Aorta (tissue), 5 donors: ENCODE data around the gene PIH1D2. TPM values are rescaled to one million over a fixed set of nuclear protein-coding genes. Genes with fewer than 3 reads are reported as not detected.
"Not testable (repeated sequence)": the region's sequence is repeated elsewhere in the genome, so short reads cannot be mapped to it uniquely, and the experiment has no call there.

Experiments
- ATAC-seq: fragments of 200-7000 bp; cut with Tn5 transposase; one replicate; pipeline ENCODE4 v1.9.1; 2022; ENCODE audit warnings: moderate library complexity; ENCODE audit not compliant: low FRiP score
- DNase-seq, 2 donors: peaks; one replicate each; pipeline ENCODE4 v3.0.0-alpha.2; 2020
- H3K27ac ChIP-seq, 2 donors: one replicate each; pipeline ENCODE4 v1.5.1; 2013; ENCODE audit warnings: low read length in 2 of 2, mild to moderate bottlenecking in 2 of 2, moderate library complexity in 2 of 2, control low read depth in 1 of 2, inconsistent platforms in 1 of 2, low read depth in 1 of 2
- H3K27me3 ChIP-seq, 2 donors: one replicate each; pipeline ENCODE4 v1.6.1; 2013; ENCODE audit warnings: control low read depth in 1 of 2, low read length in 1 of 2, mild to moderate bottlenecking in 1 of 2, moderate library complexity in 1 of 2; ENCODE audit not compliant: insufficient read depth in 2 of 2, control insufficient read depth in 1 of 2
- H3K36me3 ChIP-seq, 2 donors: one replicate each; pipeline ENCODE4 v1.6.1; 2013; ENCODE audit warnings: control low read depth in 1 of 2, low read length in 1 of 2, mild to moderate bottlenecking in 1 of 2; ENCODE audit not compliant: insufficient read depth in 2 of 2, control insufficient read depth in 1 of 2
- H3K4me1 ChIP-seq, 2 donors: one replicate each; pipeline ENCODE4 v1.6.1; 2013; ENCODE audit warnings: low read length in 2 of 2, control low read depth in 1 of 2, mild to moderate bottlenecking in 1 of 2, moderate library complexity in 1 of 2; ENCODE audit not compliant: insufficient read depth in 2 of 2, control insufficient read depth in 1 of 2
- H3K4me3 ChIP-seq, 2 donors: one replicate each; pipeline ENCODE4 v1.5.1; 2013; ENCODE audit warnings: low read length in 2 of 2, control low read depth in 1 of 2, mild to moderate bottlenecking in 1 of 2
- H3K9me3 ChIP-seq: one replicate; pipeline ENCODE4 v1.6.1; 2013; ENCODE audit warnings: mild to moderate bottlenecking, low read length; ENCODE audit not compliant: control insufficient read depth
- WGBS, 2 donors: extraction: QIAGEN DNeasy Blood & Tissue Kit; methylation state at CpG; one replicate each; pipeline ENCODE4 v1.1.7; 2013; 5-methylcytosine and 5-hydroxymethylcytosine counted together
- intact Hi-C, 2 donors: fragments of 100-400 bp; cut with DNase I; formaldehyde crosslinking; loops; one replicate each; pipeline versions ENCODE4 v1.14.2 to v1.15.0; 2022
- polyA plus RNA-seq, 2 donors: library from polyadenylated mRNA; stranded (reverse); fragments of 200-250 nt; gene quantifications; one replicate each; pipeline ENCODE4 v1.2.3, GENCODE V29; 2013
- total RNA-seq, 2 donors: library from RNA; stranded (reverse); fragmentation: NEBNext Ultra II Directional; extraction: Animal tissue kit (Norgen Biotek cat#: 25700); gene quantifications; one replicate each; pipeline ENCODE4 v1.2.1, GENCODE V29; 2021
- donor health status: healthy with polysubstance abuse.
- donor health status: Bipolar disorder and iron deficiency.
- donor health status: DM: no; HTN: no; CAD: no.
- donor health status: DM: no; HTN: no; CAD: no.
- donor health status: DM: yes; HTN: yes; CAD: no.

Gene PIH1D2
- total and polyA plus RNA-seq, 4 donors: 0.49 to 10.3 (median 1.2) TPM

- intact Hi-C loops: no loop called here
- WGBS, 2 donors: 97 to 98% methylated on average over 8 of the region's 8 CpGs
- ATAC-seq: no peak
Observed at GRCh38 chr11:112106070-112106469, 32.3 kb upstream of the PIH1D2 start.

GRCh38 chr11:112103446-112103845 lies 29.6 kb upstream of the PIH1D2 start:
- no peak overlapping the region for H3K4me3 ChIP-seq
- intact Hi-C loops: no loop called here
- peaks cover 0 to 2% of the 10 kb centered on the region in 2 donors for H3K36me3 ChIP-seq
- no peaks in the 10 kb centered on the region for H3K4me1 ChIP-seq
- WGBS, 2 donors: 94% methylated on average over 6 of the region's 6 CpGs
- no peaks in the 10 kb centered on the region for H3K9me3 ChIP-seq
- no peaks in the 10 kb centered on the region for H3K27me3 ChIP-seq
- H3K27ac ChIP-seq: no peak overlapping the region
- DNase-seq (no peak), ATAC-seq (no peak)

More at GRCh38 chr11:112106070-112106469, 32.3 kb upstream of the PIH1D2 start:
- DNase-seq: no peak
- no peaks in the 10 kb centered on the region for H3K9me3 ChIP-seq
- H3K36me3 ChIP-seq: peaks cover 0 to 2% of the 10 kb centered on the region in 2 donors
- H3K4me1 ChIP-seq: no peaks in the 10 kb centered on the region
- H3K27ac ChIP-seq: no peak overlapping the region
- H3K4me3 ChIP-seq: no peak overlapping the region
- no peaks in the 10 kb centered on the region for H3K27me3 ChIP-seq

DNA sequence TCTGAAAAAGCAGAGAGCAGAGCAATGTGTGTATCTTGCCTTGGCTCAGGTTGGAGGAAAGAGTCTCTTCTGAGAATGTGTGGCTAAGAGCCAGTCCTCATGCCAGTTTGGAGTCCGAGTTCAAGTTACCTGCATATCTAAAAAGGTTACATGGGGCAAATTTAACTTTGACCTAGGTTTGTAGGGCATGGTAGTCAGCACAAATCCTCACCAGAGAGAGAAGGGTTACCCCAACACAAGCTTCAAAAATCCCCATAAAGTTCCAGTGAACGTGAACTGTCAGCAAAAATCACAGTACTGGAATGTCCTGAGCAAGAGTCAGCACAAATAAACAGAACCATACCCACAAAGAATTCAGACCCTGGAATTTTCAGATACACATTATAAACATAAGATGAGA lies 26.6 kb upstream of the PIH1D2 start:
- Histone ChIP-seq H3K4me1 (no peaks in the 10 kb centered on the region), H3K36me3 (peaks cover 0 to 2% of the 10 kb centered on the region in 2 donors), H3K27me3 (no peaks in the 10 kb centered on the region), H3K4me3 (no peak overlapping the region), H3K27ac (no peak overlapping the region), H3K9me3 (no peaks in the 10 kb centered on the region)
- ATAC-seq (no peak), DNase-seq (no peak)
- intact Hi-C loops: no loop called here
- 19 to 23% methylated on average over 2 of the region's 2 CpGs for WGBS, 2 donors

DNA sequence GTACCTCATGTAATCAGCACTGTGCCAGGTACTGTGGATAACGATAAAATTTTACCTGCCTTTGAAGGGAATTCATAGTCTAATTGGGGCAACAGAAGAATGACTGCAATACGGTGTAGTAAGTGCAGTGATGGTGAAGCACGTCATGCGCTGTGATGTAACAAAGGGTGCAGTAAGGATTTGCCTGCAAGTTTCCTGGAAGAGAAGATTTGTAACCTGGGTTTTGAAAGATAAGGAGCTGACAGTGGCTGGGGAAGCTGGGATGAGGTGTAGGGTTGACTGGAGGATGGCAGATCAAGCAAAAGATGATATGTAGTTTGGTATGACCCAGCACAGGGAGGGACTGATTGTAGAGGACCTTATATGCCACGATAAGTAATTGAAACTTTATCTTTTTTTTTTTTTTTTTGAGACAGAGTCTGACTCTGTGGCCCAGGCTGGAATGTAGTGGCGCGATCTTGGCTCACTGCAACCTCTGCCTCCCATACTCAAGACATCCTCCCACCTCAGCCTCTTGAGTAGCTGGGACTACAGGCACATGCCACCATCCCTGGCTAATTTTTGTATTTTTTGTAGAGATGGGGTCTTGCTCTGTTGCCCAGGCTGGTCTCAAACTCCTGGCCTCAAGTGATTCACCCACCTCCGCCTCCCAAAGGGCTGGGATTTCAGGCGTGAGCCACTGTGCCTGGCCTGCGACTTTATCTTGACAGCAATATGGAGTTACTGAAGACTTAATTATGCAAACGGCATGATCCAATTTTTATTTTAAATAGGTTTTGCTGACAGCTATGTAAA lies 24.1 kb upstream of the PIH1D2 start:
- Histone ChIP-seq H3K4me1 (no peaks in the 10 kb centered on the region), H3K36me3 (peaks cover 0 to 2% of the 10 kb centered on the region in 2 donors), H3K4me3 (no peak overlapping the region), H3K27me3 (no peaks in the 10 kb centered on the region), H3K27ac (no peak overlapping the region), H3K9me3 (no peaks in the 10 kb centered on the region)
- intact Hi-C loops: no loop called here
- peak; percentile 7 for ATAC-seq
- DNase-seq: no peak
- WGBS, 2 donors: 88 to 90% methylated on average over 11 of the region's 11 CpGs

GRCh38 chr11:112096194-112096593 lies 22.4 kb upstream of the PIH1D2 start:
- Histone ChIP-seq H3K27ac (no peak overlapping the region), H3K27me3 (no peaks in the 10 kb centered on the region), H3K36me3 (peaks cover 0 to 4% of the 10 kb centered on the region in 2 donors), H3K9me3 (no peaks in the 10 kb centered on the region), H3K4me1 (no peaks in the 10 kb centered on the region), H3K4me3 (no peak overlapping the region)
- DNase-seq (no peak), ATAC-seq (no peak)
- intact Hi-C loops: no loop called here

DNA sequence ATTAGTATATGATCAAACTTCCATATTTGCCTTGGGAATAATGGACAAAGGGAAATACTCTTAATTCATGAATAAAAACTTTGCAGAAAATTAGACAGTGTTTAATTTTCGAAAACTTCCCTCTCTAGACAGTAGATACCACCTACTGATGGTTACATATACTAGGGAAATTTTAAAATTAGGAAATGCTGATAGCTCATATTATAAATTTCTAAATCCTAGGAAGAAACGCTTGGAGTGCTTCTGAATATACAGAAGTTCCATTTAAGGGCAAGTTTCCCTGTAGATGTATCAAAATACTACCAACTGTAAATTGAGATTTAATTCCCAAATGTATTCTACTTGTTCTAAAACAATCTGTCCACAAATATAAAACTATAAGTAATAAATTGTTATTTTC lies 21.5 kb upstream of the PIH1D2 start:
- DNase-seq, intact Hi-C loops: not testable (repeated sequence)
- 96% methylated on average over 2 of the region's 2 CpGs for WGBS, 2 donors

DNA sequence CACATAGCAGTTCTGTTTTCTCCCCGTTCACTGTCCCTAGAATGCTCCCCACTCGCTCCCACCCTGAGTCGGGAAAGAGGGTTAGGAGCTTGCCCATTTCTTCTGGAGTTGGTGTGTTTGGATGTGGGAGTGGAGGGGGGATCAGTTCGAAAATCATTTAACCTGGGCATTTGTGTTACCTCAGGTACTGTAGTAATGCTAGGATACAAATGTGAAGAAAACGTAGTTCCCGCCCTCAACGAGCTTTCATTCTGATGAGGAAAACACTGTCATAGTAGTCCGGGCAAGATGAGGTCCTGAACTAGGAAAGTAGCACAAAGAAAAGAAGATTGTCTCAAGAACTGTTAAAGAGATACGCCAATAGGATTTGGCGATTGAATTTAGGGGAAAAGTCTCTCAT lies 13.4 kb upstream of the PIH1D2 start:
- Histone ChIP-seq H3K9me3 (no peaks in the 10 kb centered on the region), H3K4me1 (peaks cover 0 to 3% of the 10 kb centered on the region in 2 donors)

More for the DNA sequence above, 21.5 kb upstream of the PIH1D2 start:
- H3K27ac ChIP-seq, H3K27me3 ChIP-seq, H3K9me3 ChIP-seq, H3K4me3 ChIP-seq, H3K36me3 ChIP-seq, H3K4me1 ChIP-seq, ATAC-seq: not testable (repeated sequence)

GRCh38 chr11:112086422-112087191 lies 12.8 kb upstream of the PIH1D2 start, which contains the start of the genes SDHD and TIMM8B:
TSS of gene SDHD (plus strand) at chr11:112086873. CDS start at chr11:112086908, 35 bp downstream.
TSS of gene TIMM8B (minus strand) at chr11:112086756. CDS start at chr11:112086723, 33 bp downstream.
- no peaks in the 10 kb centered on the region for H3K9me3 ChIP-seq
- DNase-seq: peak; percentile 97 to 98
- no peaks in the 10 kb centered on the region for H3K27me3 ChIP-seq
- ATAC-seq: peak; percentile 98
- peaks cover 1 to 4% of the 10 kb centered on the region in 2 donors for H3K36me3 ChIP-seq
- WGBS, 2 donors: 0 to 1% methylated on average over 45 of the region's 45 CpGs
- H3K27ac ChIP-seq: peak within 1 kb of the TSS in 1 of 2 donors; percentile 11
- H3K4me3 ChIP-seq: peak within 1 kb of the TSS; percentile 56 to 88
- H3K4me1 ChIP-seq: peaks cover 0 to 3% of the 10 kb centered on the region in 2 donors
- intact Hi-C loops: no loop called here

More for the DNA sequence above, 13.4 kb upstream of the PIH1D2 start:
- H3K4me3 ChIP-seq: peak overlapping the region; percentile 56 to 88
- intact Hi-C loops: no loop called here
- peaks cover 1 to 4% of the 10 kb centered on the region in 2 donors for H3K36me3 ChIP-seq
- 18% methylated on average over 10 of the region's 10 CpGs for WGBS, 2 donors
- ATAC-seq (no peak), DNase-seq (no peak)
- H3K27ac ChIP-seq: no peak overlapping the region
- no peaks in the 10 kb centered on the region for H3K27me3 ChIP-seq
